A549 (cell line): Measurements from ENCODE around the gene FCMR. TPM values are rescaled to one million over a fixed set of nuclear protein-coding genes. Genes with fewer than 3 reads are reported as not detected.

ENCODE experiments used
- ATAC-seq, 2 experiments: fragments of 200-7000 bp in 1 of 2; fragments of >200 bp in 1 of 2; cut with Nextera tagmentation in 1 of 2; cut with Tn5 transposase in 1 of 2; 3 replicates each; pipeline versions ENCODE4 v1.8.0 to v1.9.1; 2018 to 2020; ENCODE audit warnings: mild to moderate bottlenecking in 1 of 2, moderate library complexity in 1 of 2
- CTCF ChIA-PET: fragments of 300-600 bp; sonication (Branson Sonifier 250); formaldehyde crosslinking; extraction: SDS; loops from one replicate; lab custom pipeline; 2021; ENCODE audit warnings: antibody characterized with exemption, inconsistent platforms; lab: Yijun Ruan, JAX
- POLR2A ChIA-PET: fragments of 350-600 bp; formaldehyde crosslinking; extraction: SDS; loops from one replicate; lab custom pipeline; 2021; ENCODE audit warnings: antibody characterized with exemption, inconsistent platforms; lab: Yijun Ruan, JAX
- DNase-seq, 2 experiments: peaks; one replicate each; pipeline versions ENCODE4 v3.0.0 to v3.0.0-alpha.2; 2011 to 2016; ENCODE audit warnings: low read depth in 1 of 2, low spot score in 1 of 2
- FAIRE-seq: peaks from 2 replicates; lab custom pipeline; 2011; peaks lifted over from hg19 to GRCh38; lab: Jason Lieb, UNC
- H3K27ac ChIP-seq, 2 experiments: fragments of >200 bp; sonication (Bioruptor Twin); formaldehyde crosslinking; 3 replicates each; pipeline ENCODE4 v1.5.1; 2016 to 2017
- H3K4me1 ChIP-seq: fragments of >200 bp; sonication (Bioruptor Twin); formaldehyde crosslinking; 3 replicates; pipeline ENCODE4 v1.6.1; 2016
- H3K4me2 ChIP-seq: fragments of >200 bp; sonication (Bioruptor Twin); formaldehyde crosslinking; 3 replicates; pipeline ENCODE4 v1.6.1; 2016
- H3K4me3 ChIP-seq: fragments of >200 bp; sonication (Bioruptor Twin); formaldehyde crosslinking; 3 replicates; pipeline ENCODE4 v1.5.1; 2016
- H3K9me3 ChIP-seq: fragments of >200 bp; sonication (Bioruptor Twin); formaldehyde crosslinking; 3 replicates; pipeline ENCODE4 v1.6.1; 2016
- CBX8 ChIP-seq: fragments of 200-600 bp; sonication (generic); IDR thresholded peaks from 2 replicates; pipeline ENCODE4 v1.6.1; 2016
- EHF ChIP-seq: fragments of 250-450 bp; sonication (Bioruptor Pico); IDR thresholded peaks from 2 replicates; pipeline ENCODE4 v1.5.0; 2020; ENCODE audit warnings: mild to moderate bottlenecking
- EHMT2 ChIP-seq: fragments of 200-600 bp; sonication (generic); IDR thresholded peaks from 2 replicates; pipeline ENCODE4 v1.6.1; 2016; ENCODE audit warnings: antibody characterized with exemption, low read depth, mild to moderate bottlenecking, moderate library complexity
- FOSB ChIP-seq: fragments of 250-450 bp; sonication (Bioruptor Pico); IDR thresholded peaks from 2 replicates; pipeline ENCODE4 v1.5.0; 2020; ENCODE audit warnings: mild to moderate bottlenecking, moderate library complexity
- FOSL2 ChIP-seq, 2 experiments: fragments of 450-650 bp in 1 of 2; fragments of >200 bp in 1 of 2; sonication (Bioruptor Twin) in 1 of 2; formaldehyde crosslinking; IDR thresholded peaks; 2 replicates each; pipeline versions ENCODE4 v1.5.0 to v1.6.1; 2016 to 2020; ENCODE audit warnings: mild to moderate bottlenecking in 1 of 2, moderate library complexity in 1 of 2
- HOXB13 ChIP-seq: fragments of 250-450 bp; sonication (Bioruptor Pico); IDR thresholded peaks from 2 replicates; pipeline ENCODE4 v1.5.0; 2020; ENCODE audit warnings: low read depth, mild to moderate bottlenecking, moderate library complexity
- HOXB5 ChIP-seq: fragments of 250-450 bp; sonication (Bioruptor Pico); IDR thresholded peaks from 2 replicates; pipeline ENCODE4 v1.5.0; 2020; ENCODE audit warnings: mild to moderate bottlenecking, moderate library complexity
- NR3C1 ChIP-seq: fragments of >200 bp; sonication (Bioruptor Twin); formaldehyde crosslinking; IDR thresholded peaks from 3 replicates; pipeline ENCODE4 v1.6.1; 2017
- PHF8 ChIP-seq: fragments of 200-600 bp; sonication (generic); IDR thresholded peaks from 2 replicates; pipeline ENCODE4 v1.6.1; 2016; ENCODE audit warnings: low read depth, mild to moderate bottlenecking, antibody characterized with exemption, moderate library complexity, borderline replicate concordance
- RARB ChIP-seq: fragments of 250-450 bp; sonication (Bioruptor Pico); IDR thresholded peaks from 2 replicates; pipeline ENCODE4 v1.8.0; 2021; ENCODE audit warnings: mild to moderate bottlenecking, moderate library complexity
- RFX5 ChIP-seq: fragments of 450-650 bp; IDR thresholded peaks from 2 replicates; pipeline ENCODE4 v1.7.1; 2014; ENCODE audit warnings: antibody characterized with exemption, mild to moderate bottlenecking, moderate library complexity
- SMC3 ChIP-seq: fragments of >200 bp; sonication (Bioruptor Twin); formaldehyde crosslinking; IDR thresholded peaks from 3 replicates; pipeline ENCODE4 v1.6.1; 2018; ENCODE audit warnings: inconsistent platforms
- ZFP36 ChIP-seq: fragments of 450-650 bp; IDR thresholded peaks from 2 replicates; pipeline ENCODE4 v1.6.1; 2014; ENCODE audit warnings: borderline replicate concordance; ENCODE audit not compliant: partially characterized antibody
- ZNF302 ChIP-seq: fragments of 250-450 bp; sonication (Bioruptor Pico); IDR thresholded peaks from 2 replicates; pipeline ENCODE4 v1.9.0; 2021; ENCODE audit warnings: inconsistent platforms, mild to moderate bottlenecking, moderate library complexity
- WGBS: methylation state at CpG from one replicate; pipeline ENCODE4 v1.1.6; 2017; ENCODE audit errors: missing lambda C conversion rate; 5-methylcytosine and 5-hydroxymethylcytosine counted together
- polyA plus RNA-seq, 4 experiments: library from polyadenylated mRNA; depleted of rRNA in 3 of 4; stranded (reverse); fragments of >200 nt; fragmentation: RNase III in 1 of 4; extraction: RNeasy Plus Mini Kit Qiagen cat#74134 plus additional on column Dnase treatment in 1 of 4; gene quantifications; 2 replicates in 3 of 4; 3 replicates in 1 of 4; pipeline ENCODE4 v1.2.3, GENCODE V29; 2011 to 2017
- TF ChIP-seq, protein P1 (sequence below): fragments of 150-350 bp; IDR thresholded peaks from 2 replicates; pipeline ENCODE4 v1.6.1; 2014; ENCODE audit warnings: low read depth, mild to moderate bottlenecking, low read length
- TF ChIP-seq, protein P2 (sequence below): fragments of 250-450 bp; sonication (Bioruptor Pico); IDR thresholded peaks from 2 replicates; pipeline ENCODE4 v1.5.0; 2020; ENCODE audit warnings: low read depth, mild to moderate bottlenecking, moderate library complexity
- TF ChIP-seq, protein P3 (sequence below): fragments of 250-450 bp; sonication (Bioruptor Pico); IDR thresholded peaks from 2 replicates; pipeline ENCODE4 v1.5.0; 2021; ENCODE audit warnings: mild to moderate bottlenecking, moderate library complexity, borderline replicate concordance
- TF ChIP-seq, protein P4 (sequence below): fragments of 200-600 bp; sonication (generic); IDR thresholded peaks from 2 replicates; pipeline ENCODE4 v1.6.1; 2016; ENCODE audit warnings: antibody characterized with exemption, mild to moderate bottlenecking, moderate library complexity
- TF ChIP-seq, protein P5 (sequence below): IDR thresholded peaks from 2 replicates; pipeline ENCODE4 v1.6.1; 2012

FCMR gene
- polyA plus RNA-seq, 2 of the 4 experiments (the other 2 are of a cell fraction) = 0.19 to 0.93 TPM

DNA sequence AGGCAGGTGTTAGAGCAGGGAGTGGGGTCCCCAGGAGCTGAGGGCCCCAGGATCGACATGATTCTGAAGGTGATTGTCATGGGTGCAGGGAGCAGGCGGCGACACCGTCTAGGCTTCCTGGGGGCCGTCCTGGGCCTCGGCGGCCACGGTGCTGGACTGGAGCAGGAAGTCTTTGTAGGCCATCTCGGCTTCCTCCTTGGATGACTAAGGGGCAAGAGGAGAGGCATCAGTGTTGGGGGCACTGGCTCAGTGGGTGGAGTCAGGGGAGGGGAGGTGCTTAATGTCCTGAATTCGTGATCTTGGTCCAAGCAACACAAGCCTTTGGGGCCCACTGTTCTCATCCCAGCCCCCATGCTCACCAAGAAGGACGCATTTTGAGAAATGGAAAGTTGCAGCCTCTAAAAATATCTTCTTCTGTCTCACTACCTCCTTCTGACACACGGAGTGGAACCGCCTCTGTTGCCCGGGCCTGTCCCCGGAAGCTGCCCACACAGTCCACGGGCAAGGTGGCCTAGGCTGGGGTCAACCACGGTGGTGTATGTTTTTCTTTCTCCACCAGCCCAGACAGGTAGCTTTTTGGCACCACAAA, 8.6 kb upstream of the FCMR start:
- H3K9me3 ChIP-seq = no peaks in the 10 kb centered on the region
- no peak for DNase-seq
- no peak overlapping the region for H3K4me2 ChIP-seq
- ATAC-seq = no peak
- no peak overlapping the region for H3K27ac ChIP-seq
- TF ChIP-seq HOXB5 (no peak), EHF (no peak), ZFP36 (no peak), FOSB (CRISPR knock-in tag) (no peak), NR3C1 (no peak), CBX8 (no peak), SMC3 (no peak), RARB (CRISPR knock-in tag) (no peak), EHMT2 (no peak), RFX5 (no peak), HOXB13 (no peak), PHF8 (no peak), FOSL2 (IDR thresholded peaks at IDR 0.05) (no peak), FOSL2 (CRISPR knock-in tag; IDR thresholded peaks at IDR 0.05) (no peak)
- TF ChIP-seq, protein P1, sequence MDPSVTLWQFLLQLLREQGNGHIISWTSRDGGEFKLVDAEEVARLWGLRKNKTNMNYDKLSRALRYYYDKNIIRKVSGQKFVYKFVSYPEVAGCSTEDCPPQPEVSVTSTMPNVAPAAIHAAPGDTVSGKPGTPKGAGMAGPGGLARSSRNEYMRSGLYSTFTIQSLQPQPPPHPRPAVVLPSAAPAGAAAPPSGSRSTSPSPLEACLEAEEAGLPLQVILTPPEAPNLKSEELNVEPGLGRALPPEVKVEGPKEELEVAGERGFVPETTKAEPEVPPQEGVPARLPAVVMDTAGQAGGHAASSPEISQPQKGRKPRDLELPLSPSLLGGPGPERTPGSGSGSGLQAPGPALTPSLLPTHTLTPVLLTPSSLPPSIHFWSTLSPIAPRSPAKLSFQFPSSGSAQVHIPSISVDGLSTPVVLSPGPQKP = no peak
- TF ChIP-seq, protein P2, sequence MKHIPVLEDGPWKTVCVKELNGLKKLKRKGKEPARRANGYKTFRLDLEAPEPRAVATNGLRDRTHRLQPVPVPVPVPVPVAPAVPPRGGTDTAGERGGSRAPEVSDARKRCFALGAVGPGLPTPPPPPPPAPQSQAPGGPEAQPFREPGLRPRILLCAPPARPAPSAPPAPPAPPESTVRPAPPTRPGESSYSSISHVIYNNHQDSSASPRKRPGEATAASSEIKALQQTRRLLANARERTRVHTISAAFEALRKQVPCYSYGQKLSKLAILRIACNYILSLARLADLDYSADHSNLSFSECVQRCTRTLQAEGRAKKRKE = no peak
- TF ChIP-seq, protein P3, sequence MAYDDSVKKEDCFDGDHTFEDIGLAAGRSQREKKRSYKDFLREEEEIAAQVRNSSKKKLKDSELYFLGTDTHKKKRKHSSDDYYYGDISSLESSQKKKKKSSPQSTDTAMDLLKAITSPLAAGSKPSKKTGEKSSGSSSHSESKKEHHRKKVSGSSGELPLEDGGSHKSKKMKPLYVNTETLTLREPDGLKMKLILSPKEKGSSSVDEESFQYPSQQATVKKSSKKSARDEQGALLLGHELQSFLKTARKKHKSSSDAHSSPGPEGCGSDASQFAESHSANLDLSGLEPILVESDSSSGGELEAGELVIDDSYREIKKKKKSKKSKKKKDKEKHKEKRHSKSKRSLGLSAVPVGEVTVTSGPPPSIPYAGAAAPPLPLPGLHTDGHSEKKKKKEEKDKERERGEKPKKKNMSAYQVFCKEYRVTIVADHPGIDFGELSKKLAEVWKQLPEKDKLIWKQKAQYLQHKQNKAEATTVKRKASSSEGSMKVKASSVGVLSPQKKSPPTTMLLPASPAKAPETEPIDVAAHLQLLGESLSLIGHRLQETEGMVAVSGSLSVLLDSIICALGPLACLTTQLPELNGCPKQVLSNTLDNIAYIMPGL (CRISPR knock-in tag) = no peak
- TF ChIP-seq, all 56 proteins: peak for 0
- peaks cover 10% of the 10 kb centered on the region for H3K4me1 ChIP-seq
- no peak overlapping the region for H3K4me3 ChIP-seq
- no peak for FAIRE-seq
- ChIA-PET CTCF (interaction anchor here (0.6 to 7.8 kb wide), 5 partner anchors 16 to 222 kb away, joined by 3 to 63 read pairs (median 6); partner anchors contain the start of gene PIGR), POLR2A (no interaction called here)
- WGBS = 96% methylated on average over 9 of the region's 17 CpGs

DNA sequence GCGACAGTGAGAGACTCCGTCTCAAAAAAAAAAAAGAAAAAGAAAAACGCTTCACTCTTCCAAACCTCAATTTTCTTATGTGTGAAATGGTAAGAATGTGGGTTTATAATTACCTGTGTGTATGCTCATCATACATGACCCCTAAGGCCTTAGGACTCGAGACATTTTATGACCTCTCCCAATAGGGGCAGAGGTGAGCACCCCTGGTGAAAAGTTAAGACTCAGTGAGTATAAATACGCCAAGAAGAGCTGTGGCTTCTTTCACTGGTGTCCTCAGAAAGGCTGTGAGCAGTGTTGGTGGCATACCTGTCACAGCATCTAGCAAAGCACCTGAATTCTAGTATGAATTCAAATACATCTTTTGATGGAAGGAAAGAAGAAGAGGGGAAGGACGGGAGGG, 7.8 kb upstream of the FCMR start:
- H3K4me1 ChIP-seq = peaks cover 10% of the 10 kb centered on the region
- no peak overlapping the region for H3K4me2 ChIP-seq
- no peaks in the 10 kb centered on the region for H3K9me3 ChIP-seq
- WGBS = 82% methylated on average over 6 of the region's 6 CpGs
- H3K4me3 ChIP-seq = no peak overlapping the region
- TF ChIP-seq ZNF302 = no peak
- TF ChIP-seq, protein P4, sequence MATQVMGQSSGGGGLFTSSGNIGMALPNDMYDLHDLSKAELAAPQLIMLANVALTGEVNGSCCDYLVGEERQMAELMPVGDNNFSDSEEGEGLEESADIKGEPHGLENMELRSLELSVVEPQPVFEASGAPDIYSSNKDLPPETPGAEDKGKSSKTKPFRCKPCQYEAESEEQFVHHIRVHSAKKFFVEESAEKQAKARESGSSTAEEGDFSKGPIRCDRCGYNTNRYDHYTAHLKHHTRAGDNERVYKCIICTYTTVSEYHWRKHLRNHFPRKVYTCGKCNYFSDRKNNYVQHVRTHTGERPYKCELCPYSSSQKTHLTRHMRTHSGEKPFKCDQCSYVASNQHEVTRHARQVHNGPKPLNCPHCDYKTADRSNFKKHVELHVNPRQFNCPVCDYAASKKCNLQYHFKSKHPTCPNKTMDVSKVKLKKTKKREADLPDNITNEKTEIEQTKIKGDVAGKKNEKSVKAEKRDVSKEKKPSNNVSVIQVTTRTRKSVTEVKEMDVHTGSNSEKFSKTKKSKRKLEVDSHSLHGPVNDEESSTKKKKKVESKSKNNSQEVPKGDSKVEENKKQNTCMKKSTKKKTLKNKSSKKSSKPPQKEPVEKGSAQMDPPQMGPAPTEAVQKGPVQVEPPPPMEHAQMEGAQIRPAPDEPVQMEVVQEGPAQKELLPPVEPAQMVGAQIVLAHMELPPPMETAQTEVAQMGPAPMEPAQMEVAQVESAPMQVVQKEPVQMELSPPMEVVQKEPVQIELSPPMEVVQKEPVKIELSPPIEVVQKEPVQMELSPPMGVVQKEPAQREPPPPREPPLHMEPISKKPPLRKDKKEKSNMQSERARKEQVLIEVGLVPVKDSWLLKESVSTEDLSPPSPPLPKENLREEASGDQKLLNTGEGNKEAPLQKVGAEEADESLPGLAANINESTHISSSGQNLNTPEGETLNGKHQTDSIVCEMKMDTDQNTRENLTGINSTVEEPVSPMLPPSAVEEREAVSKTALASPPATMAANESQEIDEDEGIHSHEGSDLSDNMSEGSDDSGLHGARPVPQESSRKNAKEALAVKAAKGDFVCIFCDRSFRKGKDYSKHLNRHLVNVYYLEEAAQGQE = no peak
- no peak for TF ChIP-seq PHF8
- TF ChIP-seq HOXB13 = no peak
- TF ChIP-seq, protein P5, sequence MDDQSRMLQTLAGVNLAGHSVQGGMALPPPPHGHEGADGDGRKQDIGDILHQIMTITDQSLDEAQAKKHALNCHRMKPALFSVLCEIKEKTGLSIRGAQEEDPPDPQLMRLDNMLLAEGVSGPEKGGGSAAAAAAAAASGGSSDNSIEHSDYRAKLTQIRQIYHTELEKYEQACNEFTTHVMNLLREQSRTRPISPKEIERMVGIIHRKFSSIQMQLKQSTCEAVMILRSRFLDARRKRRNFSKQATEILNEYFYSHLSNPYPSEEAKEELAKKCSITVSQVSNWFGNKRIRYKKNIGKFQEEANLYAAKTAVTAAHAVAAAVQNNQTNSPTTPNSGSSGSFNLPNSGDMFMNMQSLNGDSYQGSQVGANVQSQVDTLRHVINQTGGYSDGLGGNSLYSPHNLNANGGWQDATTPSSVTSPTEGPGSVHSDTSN = no peak
- TF ChIP-seq, all 56 proteins: peak for 0
- no peak for DNase-seq
- CTCF ChIA-PET = interaction anchor here (1.5 to 1.8 kb wide), 2 partner anchors 17 to 298 kb away, joined by 3 to 6 read pairs; no protein-coding TSS in a partner anchor
- no peak for FAIRE-seq
- ATAC-seq = no peak
- POLR2A ChIA-PET = no interaction called here
- H3K27ac ChIP-seq = no peak overlapping the region
